Uterus (tissue), 4 donors: ENCODE measurements around the gene ARHGEF40. TPM values are rescaled to one million over a fixed set of nuclear protein-coding genes. Genes with fewer than 3 reads are reported as not detected.

Source experiments
- DNase-seq, 2 donors: peaks; one replicate each; pipeline ENCODE4 v3.0.0-alpha.2; 2019 to 2020
- H3K27ac ChIP-seq, 2 donors: fragments of 200-600 bp; sonication (generic); 1 replicate in 1 of 2; 2 replicates in 1 of 2; pipeline ENCODE4 v1.5.1; 2016 to 2018
- H3K27me3 ChIP-seq, 2 donors: fragments of 200-600 bp; sonication (generic); one replicate each; pipeline ENCODE4 v1.5.1; 2018 to 2019; ENCODE audit warnings: control low read depth in 1 of 2
- H3K36me3 ChIP-seq, 2 donors: fragments of 200-600 bp; sonication (generic); one replicate each; pipeline ENCODE4 v1.5.1; 2019; ENCODE audit warnings: control low read depth in 1 of 2
- H3K4me1 ChIP-seq, 2 donors: fragments of 200-600 bp; sonication (generic); one replicate each; pipeline ENCODE4 v1.5.1; 2018 to 2019; ENCODE audit warnings: control low read depth in 1 of 2
- H3K4me3 ChIP-seq, 2 donors: fragments of 200-600 bp; sonication (generic); 1 replicate in 1 of 2; 2 replicates in 1 of 2; pipeline ENCODE4 v1.5.1; 2018 to 2019; ENCODE audit warnings: mild to moderate bottlenecking in 1 of 2
- H3K9me3 ChIP-seq, 2 donors: fragments of 200-600 bp; sonication (generic); one replicate each; pipeline ENCODE4 v1.5.1; 2019; ENCODE audit warnings: control low read depth in 1 of 2
- POLR2A ChIP-seq, 2 donors: fragments of 450-650 bp; IDR thresholded peaks; one replicate each; pipeline ENCODE4 v1.6.1; 2016; ENCODE audit warnings: antibody characterized with exemption in 2 of 2, mild to moderate bottlenecking in 1 of 2, moderate library complexity in 1 of 2
- intact Hi-C: fragments of 100-400 bp; cut with DNase I; formaldehyde crosslinking; loops from one replicate; pipeline ENCODE4 v1.15.1; 2023; ENCODE audit warnings: low total_unique reads
- total RNA-seq, 4 donors: library from RNA; depleted of rRNA in 3 of 4; stranded (reverse); fragments of >200 nt in 3 of 4; gene quantifications; one replicate each; pipeline versions ENCODE4 v1.1.0 to v1.2.4, GENCODE V29; 2014 to 2023
- TF ChIP-seq, protein P1 (sequence below), 4 experiments: fragments of 200-600 bp in 2 of 4; fragments of 450-650 bp in 2 of 4; sonication (generic) in 2 of 4; IDR thresholded peaks; one replicate each; pipeline ENCODE4 v1.5.1; 2016 to 2019; ENCODE audit warnings: antibody characterized with exemption in 4 of 4, mild to moderate bottlenecking in 2 of 4, moderate library complexity in 1 of 4
- donor health status: DM: yes; HTN: yes; CAD: no.

Gene ARHGEF40
- total RNA-seq, 4 donors from 2014 or later: 25.3 to 103 (median 66.9) TPM

DNA sequence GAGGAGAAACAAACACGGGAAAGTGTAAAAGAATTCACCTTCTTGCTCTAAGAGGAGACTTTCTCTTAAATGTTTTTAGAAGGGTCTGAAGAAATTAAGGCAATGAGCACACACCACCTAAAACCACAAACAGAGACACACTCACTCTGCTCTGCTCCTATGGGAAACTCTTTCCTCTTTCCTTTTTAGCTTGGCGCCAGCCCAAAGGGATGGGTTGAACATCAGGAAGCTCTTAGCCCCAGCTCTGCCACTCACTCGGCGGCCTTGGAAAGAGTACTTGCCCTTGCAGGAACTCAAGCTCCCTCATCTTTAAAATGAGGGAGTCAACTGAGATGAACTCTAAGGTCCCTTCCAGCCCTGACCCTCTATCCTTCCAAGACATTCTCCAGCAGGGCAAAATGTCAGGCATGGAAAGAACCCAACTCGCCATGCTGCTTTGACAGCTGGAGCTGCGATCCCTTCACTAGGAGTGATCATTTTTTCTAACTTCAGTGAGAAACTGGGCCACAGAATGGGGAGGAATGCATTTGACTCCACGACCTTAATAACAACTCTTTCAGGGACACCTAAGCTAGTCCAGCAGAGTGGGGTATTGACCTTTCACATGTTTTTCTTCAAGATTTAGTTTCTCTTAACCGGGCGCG lies 13.5 kb upstream of the ARHGEF40 start:
- Histone ChIP-seq H3K27ac (no peak overlapping the region), H3K9me3 (no peaks in the 10 kb centered on the region), H3K27me3 (no peaks in the 10 kb centered on the region), H3K36me3 (no peaks in the 10 kb centered on the region), H3K4me3 (no peak overlapping the region), H3K4me1 (no peaks in the 10 kb centered on the region)
- no peak for DNase-seq
- intact Hi-C loops: no loop called here
- no peak for TF ChIP-seq POLR2A (IDR thresholded peaks at IDR 0.05)
- TF ChIP-seq, protein P1, sequence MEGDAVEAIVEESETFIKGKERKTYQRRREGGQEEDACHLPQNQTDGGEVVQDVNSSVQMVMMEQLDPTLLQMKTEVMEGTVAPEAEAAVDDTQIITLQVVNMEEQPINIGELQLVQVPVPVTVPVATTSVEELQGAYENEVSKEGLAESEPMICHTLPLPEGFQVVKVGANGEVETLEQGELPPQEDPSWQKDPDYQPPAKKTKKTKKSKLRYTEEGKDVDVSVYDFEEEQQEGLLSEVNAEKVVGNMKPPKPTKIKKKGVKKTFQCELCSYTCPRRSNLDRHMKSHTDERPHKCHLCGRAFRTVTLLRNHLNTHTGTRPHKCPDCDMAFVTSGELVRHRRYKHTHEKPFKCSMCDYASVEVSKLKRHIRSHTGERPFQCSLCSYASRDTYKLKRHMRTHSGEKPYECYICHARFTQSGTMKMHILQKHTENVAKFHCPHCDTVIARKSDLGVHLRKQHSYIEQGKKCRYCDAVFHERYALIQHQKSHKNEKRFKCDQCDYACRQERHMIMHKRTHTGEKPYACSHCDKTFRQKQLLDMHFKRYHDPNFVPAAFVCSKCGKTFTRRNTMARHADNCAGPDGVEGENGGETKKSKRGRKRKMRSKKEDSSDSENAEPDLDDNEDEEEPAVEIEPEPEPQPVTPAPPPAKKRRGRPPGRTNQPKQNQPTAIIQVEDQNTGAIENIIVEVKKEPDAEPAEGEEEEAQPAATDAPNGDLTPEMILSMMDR (IDR thresholded peaks at IDR 0.05): no peak

DNA sequence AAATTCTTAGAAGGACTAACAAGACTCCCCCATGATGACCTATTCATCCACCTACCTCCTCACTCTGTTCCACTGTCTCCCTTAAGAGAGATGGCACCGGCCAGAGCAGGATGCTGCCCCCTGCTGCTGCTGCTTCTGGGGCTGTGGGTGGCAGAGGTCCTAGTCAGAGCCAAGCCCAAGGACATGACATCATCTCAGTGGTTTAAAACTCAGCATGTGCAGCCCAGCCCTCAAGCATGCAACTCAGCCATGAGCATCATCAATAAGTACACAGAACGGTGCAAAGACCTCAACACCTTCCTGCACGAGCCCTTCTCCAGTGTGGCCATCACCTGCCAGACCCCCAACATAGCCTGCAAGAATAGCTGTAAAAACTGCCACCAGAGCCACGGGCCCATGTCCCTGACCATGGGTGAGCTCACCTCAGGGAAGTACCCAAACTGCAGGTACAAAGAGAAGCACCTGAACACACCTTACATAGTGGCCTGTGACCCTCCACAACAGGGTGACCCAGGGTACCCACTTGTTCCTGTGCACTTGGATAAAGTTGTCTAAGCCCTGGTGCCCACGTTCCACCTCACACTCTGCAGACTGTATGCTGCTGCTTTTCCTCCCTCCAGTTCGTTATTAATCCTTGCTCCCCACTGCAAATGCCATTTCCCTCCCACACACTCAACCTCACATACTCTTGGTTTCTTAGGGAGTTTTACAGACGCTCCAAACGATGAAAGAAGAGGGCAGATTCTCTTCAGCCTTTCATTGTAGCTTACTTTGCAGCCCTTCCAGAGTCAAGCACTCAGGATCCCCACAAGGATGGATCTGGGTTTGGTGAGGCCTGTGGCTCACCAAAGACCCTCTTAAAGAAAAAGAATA lies 12.1 kb upstream of the ARHGEF40 start, which contains the start of gene RNASE8:
Gene RNASE8, plus strand, starts transcription at position 20 of the 873 bp plus-strand sequence. Its CDS starts 71 bp downstream, at position 91.
- intact Hi-C loops: no loop called here
- Histone ChIP-seq H3K4me3 (no peak within 1 kb of the TSS), H3K4me1 (no peaks in the 10 kb centered on the region), H3K27me3 (no peaks in the 10 kb centered on the region), H3K9me3 (no peaks in the 10 kb centered on the region), H3K36me3 (no peaks in the 10 kb centered on the region), H3K27ac (no peak within 1 kb of the TSS)
- DNase-seq: no peak
- TF ChIP-seq, protein P1 (IDR thresholded peaks at IDR 0.05): no peak
- no peak for TF ChIP-seq POLR2A (IDR thresholded peaks at IDR 0.05)

DNA sequence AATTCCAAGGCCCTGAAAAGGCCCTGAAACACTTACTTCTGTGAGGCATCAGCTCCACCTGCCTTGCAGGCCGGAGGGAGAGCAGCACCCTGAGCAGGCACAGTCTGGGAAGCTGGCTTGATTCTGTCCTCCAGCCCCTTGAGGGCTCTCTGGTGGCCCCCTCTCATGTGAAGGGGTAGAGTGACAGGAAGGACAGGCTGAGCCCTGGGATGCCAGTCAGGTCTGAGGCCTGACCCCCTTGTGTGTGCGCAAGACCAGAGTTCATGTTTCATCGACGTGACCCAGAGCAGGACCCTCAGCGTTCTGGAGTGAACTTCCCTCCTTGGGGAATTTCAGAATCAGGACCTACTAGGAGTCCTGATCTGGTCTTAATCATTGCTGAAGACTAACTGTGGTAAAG lies 11.2 kb upstream of the ARHGEF40 start:
- Histone ChIP-seq H3K36me3 (no peaks in the 10 kb centered on the region), H3K27me3 (no peaks in the 10 kb centered on the region), H3K4me3 (no peak overlapping the region), H3K27ac (no peak overlapping the region), H3K4me1 (no peaks in the 10 kb centered on the region), H3K9me3 (no peaks in the 10 kb centered on the region)
- TF ChIP-seq, protein P1 (IDR thresholded peaks at IDR 0.05): no peak
- no peak for TF ChIP-seq POLR2A (IDR thresholded peaks at IDR 0.05)
- DNase-seq: no peak
- intact Hi-C loops: no loop called here

DNA sequence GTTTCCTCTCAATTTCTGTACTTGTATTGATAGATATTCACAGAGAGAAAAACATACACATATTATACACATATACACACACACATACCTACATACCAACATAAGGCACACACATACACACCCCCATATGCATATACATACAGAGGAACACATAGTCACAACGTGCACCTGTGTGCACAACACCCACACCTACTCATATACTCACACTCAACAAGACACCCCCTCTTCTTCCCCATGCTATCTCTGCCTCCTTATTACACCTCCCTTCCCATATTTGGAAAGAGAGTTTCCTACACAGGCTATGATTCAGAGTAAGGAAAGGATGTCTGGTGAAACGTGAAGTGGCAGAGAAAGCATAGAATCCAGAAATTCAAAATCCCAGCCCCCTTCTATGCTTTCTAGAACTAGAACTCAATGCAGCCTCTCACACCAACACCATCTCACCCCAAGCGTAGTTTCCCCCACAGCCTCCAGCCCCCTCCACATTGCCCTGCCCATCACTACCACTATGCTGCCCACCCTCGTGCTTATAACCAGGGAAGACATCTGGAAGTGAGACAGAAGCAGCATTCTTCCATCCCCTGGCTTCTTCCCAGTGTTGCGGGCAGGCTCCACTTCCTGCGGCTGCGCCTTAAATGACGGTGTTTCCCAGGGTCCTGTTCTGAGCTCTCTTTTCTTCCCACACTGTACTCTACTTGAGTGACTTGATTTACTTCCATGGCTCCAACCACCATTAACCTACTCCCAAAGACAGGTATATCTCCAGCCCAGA lies 10.1 kb upstream of the ARHGEF40 start:
- no peaks in the 10 kb centered on the region for H3K9me3 ChIP-seq
- no peaks in the 10 kb centered on the region for H3K4me1 ChIP-seq
- no peak overlapping the region for H3K27ac ChIP-seq
- H3K36me3 ChIP-seq: no peaks in the 10 kb centered on the region
- H3K4me3 ChIP-seq: no peak overlapping the region
- no peaks in the 10 kb centered on the region for H3K27me3 ChIP-seq
- intact Hi-C loops: no loop called here
- no peak for DNase-seq
- TF ChIP-seq, protein P1 (IDR thresholded peaks at IDR 0.05): no peak
- no peak for TF ChIP-seq POLR2A (IDR thresholded peaks at IDR 0.05)
